Keratinocyte (primary cell): ENCODE data around the gene TMC2.

ENCODE experiments used
- CTCF ChIP-seq, 3 experiments: IDR thresholded peaks in 1 of 3; conservative IDR thresholded peaks in 1 of 3; optimal IDR thresholded peaks in 1 of 3; 2 replicates in 2 of 3; 3 replicates in 1 of 3; pipeline versions ENCODE3 to v1.5.1; 2011; ENCODE audit warnings: low read length in 3 of 3, mild to moderate bottlenecking in 3 of 3, moderate library complexity in 2 of 3, control low read depth in 1 of 3, inconsistent platforms in 1 of 3; ENCODE audit not compliant: insufficient read depth in 2 of 3; ENCODE audit errors: extremely low read depth in 1 of 3
- EZH2 ChIP-seq: IDR thresholded peaks from one replicate; pipeline ENCODE4 v1.6.1; 2012; ENCODE audit warnings: inconsistent platforms, mild to moderate bottlenecking, low read length, moderate library complexity

DNA sequence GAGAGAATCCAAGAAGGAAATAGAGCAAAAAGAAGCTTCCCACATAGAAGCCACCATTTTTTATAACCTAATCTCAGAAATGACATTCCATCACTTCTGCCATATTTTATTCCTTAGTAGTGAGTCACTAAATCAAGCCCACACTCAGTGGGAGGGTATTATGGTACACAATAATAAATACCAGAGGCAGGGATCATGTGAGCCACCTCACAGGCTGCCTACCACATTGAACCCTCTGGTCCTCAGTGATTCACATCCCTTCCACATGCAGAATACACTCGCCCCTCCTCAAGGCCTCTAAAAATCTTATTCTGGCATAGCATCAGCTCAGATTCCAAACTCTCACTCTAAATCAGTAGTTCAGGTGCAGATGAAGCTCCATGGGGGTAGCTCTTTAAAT lies 49.4 kb downstream of the TMC2 start:
- TF ChIP-seq EZH2, result no peak
- TF ChIP-seq CTCF (optimal IDR thresholded peaks at IDR 0.05 in 1 of 3, IDR thresholded peaks at IDR 0.05 in 1 of 3, conservative IDR thresholded peaks at IDR 0.05 in 1 of 3; ENCODE audit: extremely low read depth in 1 of 3, insufficient read depth in 2 of 3, low read length in 3 of 3), result no peak
